ENCODE data around the gene ENSA.
"Not testable (repeated sequence)": the region's sequence is repeated elsewhere in the genome, so short reads cannot be mapped to it uniquely, and the experiment has no call there.

- TF ChIP-seq CTCF (conservative IDR thresholded peaks at IDR 0.05 in 1 of 2, IDR thresholded peaks at IDR 0.05 in 1 of 2; ENCODE audit: low read depth in 1 of 2, low read length in 2 of 2); EZH2 (IDR thresholded peaks at IDR 0.05; ENCODE audit: low read length, missing control alignments): not testable (repeated sequence)
Observed at GRCh38 chr1:150602372-150602771, 27.0 kb downstream of the ENSA start.
